GM13977 (cell line): ENCODE measurements around the gene CFLAR.
"Not testable (repeated sequence)": the region's sequence is repeated elsewhere in the genome, so short reads cannot be mapped to it uniquely, and the experiment has no call there.

Source experiments
- DNase-seq: peaks from one replicate; pipeline ENCODE4 v3.0.0; 2012; ENCODE audit warnings: low spot score
- in situ Hi-C: fragments of 300-500 bp; cut with MboI; formaldehyde crosslinking; loops from one replicate; pipeline ENCODE4 v1.12.0; 2022; ENCODE audit warnings: low sequenced_read_pairs, low pct_unique_long_range_greater_than_20kb, mixed read lengths, inconsistent platforms; ENCODE audit not compliant: unreplicated experiment
- TF ChIP-seq, protein P1 (sequence below): IDR thresholded peaks from 2 replicates; pipeline ENCODE4 v1.5.1; 2012; ENCODE audit warnings: mild to moderate bottlenecking, control low read depth; ENCODE audit not compliant: insufficient read depth; ENCODE audit errors: extremely low read depth, missing control alignments

The CFLAR gene

DNA sequence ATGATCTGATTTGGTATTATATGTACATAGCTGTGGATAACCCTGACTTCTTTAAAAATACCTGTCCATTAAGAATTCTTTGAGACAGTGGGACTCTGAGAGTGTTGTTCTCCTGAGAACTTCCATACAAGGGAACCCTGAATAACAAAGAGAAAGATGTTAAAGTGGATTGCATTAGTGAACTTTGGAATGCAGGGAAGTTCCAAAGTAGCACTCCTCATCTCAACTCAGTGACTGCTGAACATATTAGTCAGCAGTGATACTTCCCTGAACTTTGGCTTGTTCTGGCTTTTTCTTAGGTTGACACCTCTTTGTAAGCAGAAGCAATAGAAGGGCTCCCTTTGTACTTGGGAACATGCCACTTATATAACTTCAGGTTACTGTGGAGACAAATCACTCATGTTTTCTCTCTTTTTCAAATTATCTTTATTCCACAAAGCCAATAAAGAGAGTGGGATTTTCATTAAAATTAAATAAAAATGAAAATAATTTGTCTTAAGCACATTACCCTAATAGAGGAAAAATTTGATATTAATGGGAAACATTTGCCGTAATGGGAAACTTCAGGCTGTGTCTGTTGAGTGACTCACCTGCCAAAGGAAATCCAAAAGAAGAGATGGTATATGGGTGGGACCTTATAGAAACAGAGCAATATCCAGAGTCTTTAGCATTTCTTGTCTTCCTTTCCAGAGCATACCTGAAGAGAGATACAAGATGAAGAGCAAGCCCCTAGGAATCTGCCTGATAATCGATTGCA, 33.3 kb downstream of the CFLAR start:
- in situ Hi-C loops = no loop called here
- DNase-seq = no peak
- TF ChIP-seq, protein P1, sequence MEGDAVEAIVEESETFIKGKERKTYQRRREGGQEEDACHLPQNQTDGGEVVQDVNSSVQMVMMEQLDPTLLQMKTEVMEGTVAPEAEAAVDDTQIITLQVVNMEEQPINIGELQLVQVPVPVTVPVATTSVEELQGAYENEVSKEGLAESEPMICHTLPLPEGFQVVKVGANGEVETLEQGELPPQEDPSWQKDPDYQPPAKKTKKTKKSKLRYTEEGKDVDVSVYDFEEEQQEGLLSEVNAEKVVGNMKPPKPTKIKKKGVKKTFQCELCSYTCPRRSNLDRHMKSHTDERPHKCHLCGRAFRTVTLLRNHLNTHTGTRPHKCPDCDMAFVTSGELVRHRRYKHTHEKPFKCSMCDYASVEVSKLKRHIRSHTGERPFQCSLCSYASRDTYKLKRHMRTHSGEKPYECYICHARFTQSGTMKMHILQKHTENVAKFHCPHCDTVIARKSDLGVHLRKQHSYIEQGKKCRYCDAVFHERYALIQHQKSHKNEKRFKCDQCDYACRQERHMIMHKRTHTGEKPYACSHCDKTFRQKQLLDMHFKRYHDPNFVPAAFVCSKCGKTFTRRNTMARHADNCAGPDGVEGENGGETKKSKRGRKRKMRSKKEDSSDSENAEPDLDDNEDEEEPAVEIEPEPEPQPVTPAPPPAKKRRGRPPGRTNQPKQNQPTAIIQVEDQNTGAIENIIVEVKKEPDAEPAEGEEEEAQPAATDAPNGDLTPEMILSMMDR = no peak

DNA sequence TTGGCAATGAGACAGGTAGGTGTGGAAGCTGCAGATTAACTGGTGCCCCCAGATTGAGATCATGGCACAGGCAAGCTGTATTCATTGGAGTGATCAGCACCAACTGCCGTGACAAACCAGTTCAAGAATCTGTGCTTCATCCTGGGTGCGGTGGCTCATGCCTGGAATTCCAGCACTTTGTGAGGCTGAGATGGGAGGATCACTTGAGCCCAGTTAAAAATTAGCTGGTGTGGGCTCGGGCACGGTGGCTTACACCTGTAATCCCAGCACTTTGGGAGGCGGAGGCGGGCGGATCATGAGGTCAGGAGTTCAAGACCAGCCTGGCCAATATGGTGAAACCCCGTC, 33.8 kb downstream of the CFLAR start:
- DNase-seq = not testable (repeated sequence)

DNA sequence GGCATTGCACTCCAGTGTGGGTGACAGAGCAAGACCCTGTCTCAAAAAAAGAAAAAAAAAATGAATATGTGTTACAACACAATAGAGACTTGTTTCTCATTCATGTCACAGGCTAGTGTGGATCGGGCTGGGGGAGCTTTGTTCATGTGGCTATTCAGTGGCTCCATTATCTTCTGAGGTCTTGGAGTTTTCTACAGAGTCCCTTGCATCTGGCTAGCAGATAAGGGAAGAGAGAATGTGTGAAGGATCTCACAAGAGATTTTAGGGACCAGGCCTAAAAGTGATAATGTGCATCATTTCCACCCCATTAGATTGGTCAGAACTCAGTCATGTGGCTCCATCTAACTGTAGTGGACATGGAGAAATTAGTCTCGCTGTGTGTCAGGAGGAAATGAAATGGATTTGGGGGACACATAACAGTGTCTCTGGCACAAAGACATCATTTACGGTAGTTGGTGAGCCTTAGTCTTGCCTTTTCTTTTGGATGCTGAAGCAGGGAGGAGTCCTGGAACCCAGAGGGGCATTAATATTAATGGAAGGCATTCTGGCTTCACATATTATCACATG, 34.6 kb downstream of the CFLAR start:
- in situ Hi-C loops = no loop called here
- TF ChIP-seq, protein P1 = no peak

More for the DNA sequence above, 33.8 kb downstream of the CFLAR start:
- in situ Hi-C loops = not testable (repeated sequence)

DNA sequence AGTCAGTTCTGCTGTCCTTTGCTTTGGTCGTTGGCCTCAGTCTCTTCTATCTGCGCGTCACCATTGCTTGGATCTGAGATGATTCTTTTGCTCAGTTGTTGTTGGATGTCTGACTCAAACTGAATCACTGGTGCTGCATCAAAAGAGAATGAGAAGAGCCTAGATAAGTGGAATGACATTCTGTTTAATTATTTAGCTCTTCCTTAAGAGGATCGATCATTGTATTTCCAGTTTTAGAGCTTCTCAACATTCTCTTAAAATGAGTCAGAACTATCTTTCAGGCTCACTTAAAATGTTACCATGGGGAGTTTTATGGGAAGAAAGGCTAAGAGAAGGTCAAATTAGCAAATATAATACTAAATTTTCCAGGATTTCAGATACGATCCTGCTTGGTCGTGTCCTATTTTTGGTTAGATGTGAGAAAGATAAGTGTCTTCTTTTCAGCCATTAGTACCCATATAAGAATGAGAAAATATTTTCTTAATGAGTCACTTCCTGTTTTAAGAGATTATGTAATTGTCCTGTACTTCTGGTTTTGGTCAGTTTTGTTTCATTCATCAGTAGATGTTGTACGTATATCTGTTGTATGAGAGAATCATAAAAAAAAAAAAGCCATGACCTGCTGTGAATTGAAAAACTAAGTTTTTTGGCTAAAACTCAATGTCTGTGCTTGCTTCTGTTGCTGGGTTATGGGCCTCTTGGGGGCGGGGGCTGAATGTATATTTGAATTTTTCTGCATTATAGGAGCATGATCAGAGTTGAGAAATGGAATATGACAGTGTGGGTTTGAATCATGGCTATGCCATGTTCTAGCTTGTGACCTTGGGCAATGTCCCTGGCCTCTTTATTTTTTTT, 35.4 kb downstream of the CFLAR start:
- TF ChIP-seq, protein P1 = no peak
- in situ Hi-C loops = no loop called here
- DNase-seq = peak; percentile 78

More for the DNA sequence above, 34.6 kb downstream of the CFLAR start:
- DNase-seq = no peak

DNA sequence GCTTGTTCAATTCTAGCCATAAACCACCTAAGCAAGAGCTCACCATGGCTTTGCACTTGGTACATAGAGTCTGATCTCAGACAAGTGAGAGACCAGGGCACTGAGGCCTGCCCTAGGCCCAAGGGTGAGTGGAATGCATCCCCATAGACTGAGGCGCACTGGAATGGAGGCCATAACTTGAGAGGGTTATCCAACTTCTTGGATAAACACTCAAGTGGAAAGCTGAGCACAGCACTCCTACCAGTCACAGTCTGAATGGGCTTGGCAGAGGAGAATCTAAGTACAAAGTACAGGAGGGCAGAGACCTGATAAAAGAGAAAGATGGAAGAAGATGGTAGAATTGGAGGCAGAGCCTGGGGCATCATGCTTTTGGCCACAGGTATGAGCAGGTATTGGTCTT, 36.6 kb downstream of the CFLAR start:
- no peak for DNase-seq
- TF ChIP-seq, protein P1 = no peak
- in situ Hi-C loops = no loop called here

DNA sequence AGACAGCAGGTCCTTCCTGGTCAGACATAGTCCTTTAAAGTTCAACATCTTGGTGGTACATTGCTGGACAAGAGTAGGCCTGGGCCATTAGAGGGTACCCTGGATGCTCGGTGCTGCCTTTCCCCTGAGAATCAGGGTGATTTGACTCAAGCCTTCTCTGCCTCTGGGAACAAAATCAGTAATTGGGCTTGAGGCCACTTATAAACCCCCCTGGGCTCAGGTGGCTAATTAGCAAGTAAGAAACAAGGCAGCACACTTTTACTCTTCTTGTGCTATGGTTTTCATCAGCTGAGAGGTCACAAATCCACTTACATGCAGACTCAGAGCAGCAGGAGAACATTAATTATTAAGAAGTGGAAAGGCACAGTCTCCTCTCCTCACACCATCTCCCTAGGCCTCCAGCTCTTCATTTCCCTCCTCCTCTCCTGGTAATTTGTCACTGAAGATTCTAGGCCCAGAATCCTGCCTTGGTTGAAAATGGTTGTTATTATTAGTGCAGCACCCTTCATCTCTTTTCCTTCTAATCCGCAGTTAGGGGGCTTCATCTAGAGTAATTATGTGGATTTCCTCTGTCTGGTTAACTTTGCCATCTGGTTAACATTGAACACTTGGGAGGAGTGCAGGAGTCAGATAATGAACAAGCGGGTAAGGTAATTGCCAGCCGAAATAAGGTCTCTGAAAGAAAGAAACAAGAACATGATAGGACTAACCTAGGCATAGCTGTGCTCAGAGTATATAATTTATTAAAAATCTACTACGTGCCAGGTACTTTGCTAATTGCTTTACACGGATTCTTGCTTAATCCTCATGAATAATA, 37.2 kb downstream of the CFLAR start:
- no peak for DNase-seq
- in situ Hi-C loops = no loop called here
- TF ChIP-seq, protein P1 = no peak
